H9 (cell line): ENCODE data around the gene CEMIP2. TPM values are rescaled to one million over a fixed set of nuclear protein-coding genes. Genes with fewer than 3 reads are reported as not detected.

Experiments
- DNase-seq: peaks from one replicate; pipeline ENCODE4 v3.0.0-alpha.2; 2017
- H2AFZ ChIP-seq: one replicate; pipeline ENCODE4 v1.6.1; 2013; ENCODE audit warnings: mild to moderate bottlenecking, low read length, control low read depth, moderate library complexity
- H2AK5ac ChIP-seq: 2 replicates; pipeline ENCODE4 v1.6.1; 2013; ENCODE audit warnings: low read length, control low read depth, mixed read lengths; ENCODE audit not compliant: insufficient read length
- H2BK120ac ChIP-seq: one replicate; pipeline ENCODE4 v1.6.1; 2013; ENCODE audit warnings: low read depth, mild to moderate bottlenecking, low read length, control low read depth, inconsistent platforms; ENCODE audit not compliant: poor library complexity, severe bottlenecking
- H2BK12ac ChIP-seq: 2 replicates; pipeline ENCODE4 v1.6.1; 2013; ENCODE audit warnings: low read length, control low read depth, mixed read lengths, low read depth; ENCODE audit not compliant: insufficient read length
- H2BK15ac ChIP-seq: 2 replicates; pipeline ENCODE4 v1.6.1; 2013; ENCODE audit warnings: low read depth, low read length, control low read depth
- H2BK20ac ChIP-seq: one replicate; pipeline ENCODE4 v1.6.1; 2013; ENCODE audit warnings: low read depth, mild to moderate bottlenecking, low read length, control low read depth, inconsistent platforms; ENCODE audit not compliant: poor library complexity, severe bottlenecking
- H2BK5ac ChIP-seq: 2 replicates; pipeline ENCODE4 v1.6.1; 2013; ENCODE audit warnings: low read length, control low read depth, mixed read lengths; ENCODE audit not compliant: insufficient read length
- H3K14ac ChIP-seq: 2 replicates; pipeline ENCODE4 v1.6.1; 2013; ENCODE audit warnings: low read length, control low read depth; ENCODE audit not compliant: insufficient read depth
- H3K18ac ChIP-seq: 2 replicates; pipeline ENCODE4 v1.6.1; 2013; ENCODE audit warnings: low read depth, mild to moderate bottlenecking, mixed read lengths, low read length, control low read depth; ENCODE audit not compliant: insufficient read length
- H3K23ac ChIP-seq: 2 replicates; pipeline ENCODE4 v1.6.1; 2013; ENCODE audit warnings: low read length, control low read depth, mixed read lengths, low read depth; ENCODE audit not compliant: insufficient read length
- H3K23me2 ChIP-seq: 2 replicates; pipeline ENCODE4 v1.6.1; 2013; ENCODE audit warnings: low read depth, mild to moderate bottlenecking, mixed read lengths, low read length, control low read depth; ENCODE audit not compliant: insufficient read length, poor library complexity, severe bottlenecking
- H3K27ac ChIP-seq: 2 replicates; pipeline ENCODE4 v1.5.1; 2013; ENCODE audit warnings: low read length, control low read depth, mixed read lengths, low read depth; ENCODE audit not compliant: insufficient read length
- H3K27me3 ChIP-seq: 2 replicates; pipeline ENCODE4 v1.6.1; 2013; ENCODE audit warnings: low read length, control low read depth, inconsistent platforms; ENCODE audit not compliant: insufficient read depth
- H3K4ac ChIP-seq: 2 replicates; pipeline ENCODE4 v1.6.1; 2013; ENCODE audit warnings: low read depth, mild to moderate bottlenecking, control low read depth, inconsistent platforms, low read length, moderate library complexity
- H3K4me1 ChIP-seq: 2 replicates; pipeline ENCODE4 v1.6.1; 2013; ENCODE audit warnings: low read length, control low read depth, inconsistent platforms; ENCODE audit not compliant: insufficient read depth
- H3K4me2 ChIP-seq: 2 replicates; pipeline ENCODE4 v1.6.1; 2013; ENCODE audit warnings: low read length, control low read depth, mixed read lengths; ENCODE audit not compliant: insufficient read length, insufficient read depth
- H3K56ac ChIP-seq: 2 replicates; pipeline ENCODE4 v1.6.1; 2013; ENCODE audit warnings: low read depth, mild to moderate bottlenecking, mixed read lengths, low read length, control low read depth; ENCODE audit not compliant: insufficient read length
- H3K79me1 ChIP-seq: 2 replicates; pipeline ENCODE4 v1.6.1; 2013; ENCODE audit warnings: low read depth, mild to moderate bottlenecking, moderate library complexity, low read length, control low read depth, inconsistent platforms; ENCODE audit not compliant: insufficient read depth, poor library complexity, severe bottlenecking
- H3K79me2 ChIP-seq: 2 replicates; pipeline ENCODE4 v1.6.1; 2013; ENCODE audit warnings: low read length, control low read depth, inconsistent platforms; ENCODE audit not compliant: insufficient read depth
- H3K9ac ChIP-seq: 2 replicates; pipeline ENCODE4 v1.6.1; 2013; ENCODE audit warnings: low read length, control low read depth, mixed read lengths; ENCODE audit not compliant: insufficient read length; ENCODE audit errors: extremely low read depth
- H3K9me3 ChIP-seq: one replicate; pipeline ENCODE4 v1.6.1; 2013; ENCODE audit warnings: low read depth, low read length, inconsistent platforms; ENCODE audit not compliant: control insufficient read depth
- H3T11ph ChIP-seq: one replicate; pipeline ENCODE4 v1.6.1; 2013; ENCODE audit warnings: mild to moderate bottlenecking, low read length, control low read depth, inconsistent platforms
- H4K20me1 ChIP-seq: one replicate; pipeline ENCODE4 v1.6.1; 2013; ENCODE audit not compliant: control insufficient read depth, insufficient read length, insufficient read depth
- H4K5ac ChIP-seq: 2 replicates; pipeline ENCODE4 v1.6.1; 2013; ENCODE audit warnings: low read depth, mild to moderate bottlenecking, mixed read lengths, low read length, control low read depth; ENCODE audit not compliant: insufficient read length
- H4K8ac ChIP-seq: replicated peaks from 2 replicates; pipeline ENCODE4 v1.6.1; 2013; ENCODE audit warnings: low read length, control low read depth, mixed read lengths, low read depth; ENCODE audit not compliant: insufficient read length
- H4K91ac ChIP-seq: 2 replicates; pipeline ENCODE4 v1.6.1; 2013; ENCODE audit warnings: low read depth, mild to moderate bottlenecking, moderate library complexity, mixed read lengths, low read length, control low read depth; ENCODE audit not compliant: insufficient read length
- H3K27ac Mint-ChIP-seq, 3 experiments: 2 replicates in 2 of 3; 3 replicates in 1 of 3; pipeline ENCODE4 v1.8.0; 2020 to 2021; ENCODE audit warnings: mixed read lengths in 3 of 3, mild to moderate bottlenecking in 1 of 3, moderate library complexity in 1 of 3
- H3K27me3 Mint-ChIP-seq: 2 replicates; pipeline ENCODE4 v1.8.0; 2021; ENCODE audit warnings: low read depth, mild to moderate bottlenecking, moderate library complexity, mixed read lengths
- H3K36me3 Mint-ChIP-seq, 3 experiments: 2 replicates in 2 of 3; 3 replicates in 1 of 3; pipeline ENCODE4 v1.8.0; 2020 to 2021; ENCODE audit warnings: low read depth in 3 of 3, mixed read lengths in 3 of 3; ENCODE audit not compliant: insufficient read depth in 1 of 3
- H3K4me1 Mint-ChIP-seq, 2 experiments: 2 replicates each; pipeline ENCODE4 v1.8.0; 2020; ENCODE audit warnings: mixed read lengths in 2 of 2
- H3K4me3 Mint-ChIP-seq, 2 experiments: 2 replicates in 1 of 2; 3 replicates in 1 of 2; pipeline ENCODE4 v1.8.0; 2020 to 2021; ENCODE audit warnings: mild to moderate bottlenecking in 2 of 2, mixed read lengths in 2 of 2, moderate library complexity in 1 of 2
- H3K9me3 Mint-ChIP-seq, 2 experiments: 2 replicates in 1 of 2; 3 replicates in 1 of 2; pipeline ENCODE4 v1.8.0; 2020; ENCODE audit warnings: mild to moderate bottlenecking in 2 of 2, mixed read lengths in 2 of 2, moderate library complexity in 1 of 2
- CTCF ChIP-seq: fragments of 200-600 bp; sonication (generic); conservative IDR thresholded peaks from 3 replicates; pipeline ENCODE4 v1.8.0; 2021; ENCODE audit warnings: antibody characterized with exemption, mild to moderate bottlenecking
- total RNA-seq: library from RNA; stranded (reverse); gene quantifications from 2 replicates; pipeline ENCODE4 v1.2.1, GENCODE V29; 2021

Gene CEMIP2
- total RNA-seq, 1 experiment from 2014 or later: 77.2 TPM

DNA sequence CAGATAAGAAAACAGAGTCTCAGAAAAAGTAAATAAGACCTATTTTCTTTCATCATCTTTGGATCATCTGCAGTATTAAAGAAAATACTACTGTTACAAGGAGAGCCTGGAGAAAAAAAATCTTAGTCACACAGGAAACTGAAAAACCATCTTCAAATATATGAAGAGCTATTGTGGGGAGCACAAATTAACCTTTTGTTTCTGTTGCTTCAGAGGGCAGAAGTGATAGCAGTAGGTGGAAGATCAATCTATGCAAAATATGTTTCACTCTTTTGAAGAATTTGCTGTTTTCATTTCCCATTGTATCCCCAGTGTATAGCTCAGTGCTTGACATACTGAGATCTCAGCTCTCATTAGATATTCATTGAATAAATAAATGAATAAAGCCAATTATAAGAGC is 13.1 kb upstream of the CEMIP2 start:
- Histone ChIP-seq H3K23ac (no peak overlapping the region), H3K18ac (no peak overlapping the region), H3K4me1 (no peaks in the 10 kb centered on the region), H3K14ac (no peak overlapping the region), H2BK5ac (no peak overlapping the region), H3T11ph (no peak overlapping the region), H4K5ac (no peak overlapping the region), H4K91ac (no peak overlapping the region), H3K4me2 (no peak overlapping the region), H3K79me1 (no peaks in the 10 kb centered on the region), H3K79me2 (no peaks in the 10 kb centered on the region), H2AFZ (no peak overlapping the region), H2AK5ac (no peak overlapping the region), H3K9ac (no peak overlapping the region), H3K27me3 (no peaks in the 10 kb centered on the region), H2BK12ac (no peak overlapping the region), H2BK15ac (no peak overlapping the region), H2BK20ac (no peak overlapping the region), H3K56ac (no peak overlapping the region), H3K4ac (no peak overlapping the region), H3K23me2 (no peaks in the 10 kb centered on the region), H4K20me1 (no peaks in the 10 kb centered on the region), H2BK120ac (no peak overlapping the region), H3K27ac (no peak overlapping the region), H4K8ac (no peak overlapping the region), H3K9me3 (no peaks in the 10 kb centered on the region)
- no peak overlapping the region for H3K4me3 Mint-ChIP-seq
- DNase-seq: no peak
- TF ChIP-seq CTCF: no peak
- no peaks in the 10 kb centered on the region for H3K27me3 Mint-ChIP-seq
- H3K27ac Mint-ChIP-seq: no peak overlapping the region
- H3K4me1 Mint-ChIP-seq: peaks cover 7 to 8% of the 10 kb centered on the region in 2 experiments; a peak in 3 of 4 replicates
- H3K9me3 Mint-ChIP-seq: no peaks in the 10 kb centered on the region
- no peaks in the 10 kb centered on the region for H3K36me3 Mint-ChIP-seq
